ENCODE measurements around the gene ARHGAP40.

The ARHGAP40 gene

DNA sequence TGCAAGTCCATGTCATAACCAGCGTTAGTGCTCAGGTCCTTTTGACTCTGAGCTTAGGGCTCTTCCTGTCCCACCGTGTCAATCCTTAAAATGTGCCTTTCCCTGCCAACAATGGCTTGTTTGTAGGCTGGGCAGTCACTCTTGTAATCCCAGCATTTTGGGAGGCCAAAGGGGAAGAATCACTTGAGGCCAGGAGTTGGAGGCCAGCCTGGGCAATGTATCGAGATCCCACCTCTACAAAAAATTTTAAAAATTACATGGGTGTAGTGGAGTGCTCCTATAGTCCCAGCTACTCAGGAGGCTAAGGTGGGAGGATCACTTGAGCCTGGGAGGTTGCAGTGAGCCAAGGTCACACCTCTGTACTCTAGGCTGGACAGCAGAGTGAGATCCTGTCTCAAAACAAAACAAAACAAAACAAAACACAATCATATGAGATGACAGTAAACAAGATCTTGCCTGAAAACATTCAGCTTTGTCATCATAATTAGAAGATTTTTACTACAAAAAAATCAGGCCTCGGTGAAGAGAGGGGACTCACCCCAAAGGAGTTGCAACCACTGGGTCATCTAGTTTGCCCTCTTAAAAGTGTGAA lies 70.2 kb downstream of the ARHGAP40 start:
- no peak overlapping the region for H3K4me2 ChIP-seq (ENCODE audit: low read length)
- no peak overlapping the region for H2AFZ ChIP-seq (ENCODE audit: low read length)
- peaks cover 8% of the 10 kb centered on the region for H3K4me1 ChIP-seq (ENCODE audit: insufficient read depth, low read length, severe bottlenecking)
- H3K27me3 ChIP-seq (ENCODE audit: insufficient read depth, low read length), result no peaks in the 10 kb centered on the region
- no peaks in the 10 kb centered on the region for H3K9me2 ChIP-seq (ENCODE audit: low read depth, low read length)
- H3K27ac ChIP-seq (ENCODE audit: low read depth, low read length, poor library complexity, severe bottlenecking), result no peak overlapping the region
- H3K79me2 ChIP-seq (ENCODE audit: insufficient read depth, low read length), result no peaks in the 10 kb centered on the region
- no peak overlapping the region for H3K9ac ChIP-seq (ENCODE audit: low read length)
- TF ChIP-seq, protein P1, sequence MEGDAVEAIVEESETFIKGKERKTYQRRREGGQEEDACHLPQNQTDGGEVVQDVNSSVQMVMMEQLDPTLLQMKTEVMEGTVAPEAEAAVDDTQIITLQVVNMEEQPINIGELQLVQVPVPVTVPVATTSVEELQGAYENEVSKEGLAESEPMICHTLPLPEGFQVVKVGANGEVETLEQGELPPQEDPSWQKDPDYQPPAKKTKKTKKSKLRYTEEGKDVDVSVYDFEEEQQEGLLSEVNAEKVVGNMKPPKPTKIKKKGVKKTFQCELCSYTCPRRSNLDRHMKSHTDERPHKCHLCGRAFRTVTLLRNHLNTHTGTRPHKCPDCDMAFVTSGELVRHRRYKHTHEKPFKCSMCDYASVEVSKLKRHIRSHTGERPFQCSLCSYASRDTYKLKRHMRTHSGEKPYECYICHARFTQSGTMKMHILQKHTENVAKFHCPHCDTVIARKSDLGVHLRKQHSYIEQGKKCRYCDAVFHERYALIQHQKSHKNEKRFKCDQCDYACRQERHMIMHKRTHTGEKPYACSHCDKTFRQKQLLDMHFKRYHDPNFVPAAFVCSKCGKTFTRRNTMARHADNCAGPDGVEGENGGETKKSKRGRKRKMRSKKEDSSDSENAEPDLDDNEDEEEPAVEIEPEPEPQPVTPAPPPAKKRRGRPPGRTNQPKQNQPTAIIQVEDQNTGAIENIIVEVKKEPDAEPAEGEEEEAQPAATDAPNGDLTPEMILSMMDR (IDR thresholded peaks at IDR 0.05; ENCODE audit: low read length), result no peak
- no peak for TF ChIP-seq EZH2 (IDR thresholded peaks at IDR 0.05; ENCODE audit: borderline replicate concordance, low read length)
- no peaks in the 10 kb centered on the region for H3K36me3 ChIP-seq (ENCODE audit: insufficient read depth, low read length)
- no peak overlapping the region for H3K4me3 ChIP-seq (ENCODE audit: low read depth, low read length, poor library complexity, severe bottlenecking)
- H4K20me1 ChIP-seq (ENCODE audit: insufficient read depth, low read length), result no peaks in the 10 kb centered on the region
- no peaks in the 10 kb centered on the region for H3F3A ChIP-seq (ENCODE audit: insufficient read depth, low read length)
- no peaks in the 10 kb centered on the region for H3K9me3 ChIP-seq (ENCODE audit: low read length)

GRCh38 chr20:38672504-38672903 lies 70.9 kb downstream of the ARHGAP40 start:
- no peaks in the 10 kb centered on the region for H4K20me1 ChIP-seq (ENCODE audit: insufficient read depth, low read length)
- H3K36me3 ChIP-seq (ENCODE audit: insufficient read depth, low read length), result no peaks in the 10 kb centered on the region
- H3K4me1 ChIP-seq (ENCODE audit: insufficient read depth, low read length, severe bottlenecking), result peaks cover 8% of the 10 kb centered on the region
- H2AFZ ChIP-seq (ENCODE audit: low read length), result no peak overlapping the region
- no peaks in the 10 kb centered on the region for H3F3A ChIP-seq (ENCODE audit: insufficient read depth, low read length)
- H3K27ac ChIP-seq (ENCODE audit: low read depth, low read length, poor library complexity, severe bottlenecking), result no peak overlapping the region
- H3K27me3 ChIP-seq (ENCODE audit: insufficient read depth, low read length), result no peaks in the 10 kb centered on the region
- H3K9me2 ChIP-seq (ENCODE audit: low read depth, low read length), result no peaks in the 10 kb centered on the region
- H3K79me2 ChIP-seq (ENCODE audit: insufficient read depth, low read length), result no peaks in the 10 kb centered on the region
- H3K4me3 ChIP-seq (ENCODE audit: low read depth, low read length, poor library complexity, severe bottlenecking), result no peak overlapping the region
- no peaks in the 10 kb centered on the region for H3K9me3 ChIP-seq (ENCODE audit: low read length)
- H3K4me2 ChIP-seq (ENCODE audit: low read length), result no peak overlapping the region
- TF ChIP-seq EZH2 (IDR thresholded peaks at IDR 0.05; ENCODE audit: borderline replicate concordance, low read length), result no peak
- TF ChIP-seq, protein P1 (IDR thresholded peaks at IDR 0.05; ENCODE audit: low read length), result no peak
- no peak overlapping the region for H3K9ac ChIP-seq (ENCODE audit: low read length)

GRCh38 chr20:38673261-38673660 lies 71.7 kb downstream of the ARHGAP40 start:
- Histone ChIP-seq H3K27ac (ENCODE audit: low read depth, low read length, poor library complexity, severe bottlenecking) (no peak overlapping the region), H3K9me2 (ENCODE audit: low read depth, low read length) (no peaks in the 10 kb centered on the region), H3F3A (ENCODE audit: insufficient read depth, low read length) (no peaks in the 10 kb centered on the region), H2AFZ (ENCODE audit: low read length) (no peak overlapping the region), H3K9ac (ENCODE audit: low read length) (no peak overlapping the region; the same call in 1 of the 2 replicates), H3K79me2 (ENCODE audit: insufficient read depth, low read length) (no peaks in the 10 kb centered on the region), H3K27me3 (ENCODE audit: insufficient read depth, low read length) (no peaks in the 10 kb centered on the region), H3K4me2 (ENCODE audit: low read length) (peak overlapping the region; percentile 75), H3K9me3 (ENCODE audit: low read length) (no peaks in the 10 kb centered on the region), H3K4me3 (ENCODE audit: low read depth, low read length, poor library complexity, severe bottlenecking) (peak overlapping the region; percentile 60), H3K4me1 (ENCODE audit: insufficient read depth, low read length, severe bottlenecking) (peaks cover 8% of the 10 kb centered on the region), H3K36me3 (ENCODE audit: insufficient read depth, low read length) (no peaks in the 10 kb centered on the region), H4K20me1 (ENCODE audit: insufficient read depth, low read length) (no peaks in the 10 kb centered on the region)
- TF ChIP-seq EZH2 (IDR thresholded peaks at IDR 0.05; ENCODE audit: borderline replicate concordance, low read length), result no peak
- TF ChIP-seq, protein P1 (IDR thresholded peaks at IDR 0.05; ENCODE audit: low read length), result no peak

All from OCI-LY1 (cell line).